Limb (tissue), 2 donors: Measurements from ENCODE around the gene VIPR2.
"Not testable (repeated sequence)": the region's sequence is repeated elsewhere in the genome, so short reads cannot be mapped to it uniquely, and the experiment has no call there.

ENCODE experiments used
- DNase-seq, 2 donors: peaks; one replicate each; pipeline ENCODE4 v3.0.0-alpha.2; 2016; ENCODE audit errors: extremely low spot score in 2 of 2

The VIPR2 gene

GRCh38 chr7:159144758-159145489, at the start of gene VIPR2:
VIPR2 (minus strand) TSS chr7:159144867; CDS start chr7:159144771, 96 bp downstream.
- peak in 1 of 2 donors; percentile 73 for DNase-seq

DNA sequence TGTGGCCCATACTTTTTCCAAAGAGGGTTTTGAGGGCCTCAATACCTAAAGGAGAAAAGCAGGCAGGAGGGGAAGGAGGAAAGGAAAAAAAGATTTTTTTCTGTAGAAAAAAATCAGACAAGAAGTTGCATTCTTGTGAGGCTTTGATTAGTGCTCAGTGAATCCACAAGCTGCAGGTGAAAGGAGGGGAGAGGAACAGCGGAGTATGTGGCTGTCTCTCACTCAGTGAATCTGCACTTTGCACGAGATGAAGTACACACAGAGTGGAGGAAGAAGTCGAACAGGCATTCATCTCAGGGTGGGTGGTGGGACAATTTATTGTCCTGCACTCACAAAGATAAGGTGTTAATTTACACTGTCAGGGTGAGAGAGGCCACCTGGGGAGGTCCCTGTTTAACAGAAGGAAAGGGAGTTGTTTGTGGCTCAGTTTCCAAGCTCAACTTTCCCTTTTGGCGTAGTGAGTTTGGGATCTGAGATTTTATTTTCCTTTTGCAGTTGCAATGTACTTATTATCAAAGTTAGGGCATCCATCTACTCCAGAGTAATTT, 49.0 kb upstream of the VIPR2 start:
- no peak for DNase-seq

GRCh38 chr7:159192725-159193453, 48.2 kb upstream of the VIPR2 start:
- no peak for DNase-seq

GRCh38 chr7:159192013-159192412, 47.3 kb upstream of the VIPR2 start:
- DNase-seq = no peak

DNA sequence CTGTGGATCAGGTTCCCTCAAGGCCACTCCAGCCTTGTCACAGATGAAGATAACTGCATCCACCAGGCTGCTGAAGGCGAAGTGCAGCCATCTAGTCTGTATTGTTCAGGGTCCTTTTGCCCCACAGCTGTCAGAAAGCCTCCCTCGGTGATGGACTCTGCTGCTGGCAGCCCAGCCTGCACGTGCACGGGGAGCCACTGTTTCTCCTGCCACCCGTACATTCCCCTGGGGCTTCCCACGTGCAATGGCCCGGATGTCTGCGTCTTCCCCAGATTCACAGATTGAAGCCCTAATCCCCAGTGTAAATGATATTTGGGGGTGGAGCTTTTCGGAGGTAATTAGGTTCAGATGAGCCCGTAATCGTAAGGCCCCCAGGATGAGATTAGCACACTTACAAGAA, 46.6 kb upstream of the VIPR2 start:
- DNase-seq = no peak

DNA sequence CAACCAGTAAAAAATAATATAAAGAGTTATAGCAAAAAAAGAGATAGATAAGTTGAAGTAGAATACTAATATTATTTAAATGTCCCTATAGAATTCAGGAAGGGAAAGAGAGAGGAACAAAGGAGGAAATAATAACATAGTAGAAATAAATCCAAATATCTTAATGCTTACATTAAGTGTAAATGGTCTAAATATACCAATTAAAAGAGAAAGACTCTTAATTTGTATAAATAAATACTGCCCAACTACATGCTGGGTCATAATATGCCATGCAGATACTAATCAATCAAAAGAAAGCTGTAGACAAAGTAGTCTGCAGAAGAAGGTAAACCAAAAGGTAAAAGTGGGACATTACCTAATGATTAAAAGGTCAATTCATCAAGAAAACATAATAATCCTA, 43.3 kb upstream of the VIPR2 start:
- DNase-seq = no peak

DNA sequence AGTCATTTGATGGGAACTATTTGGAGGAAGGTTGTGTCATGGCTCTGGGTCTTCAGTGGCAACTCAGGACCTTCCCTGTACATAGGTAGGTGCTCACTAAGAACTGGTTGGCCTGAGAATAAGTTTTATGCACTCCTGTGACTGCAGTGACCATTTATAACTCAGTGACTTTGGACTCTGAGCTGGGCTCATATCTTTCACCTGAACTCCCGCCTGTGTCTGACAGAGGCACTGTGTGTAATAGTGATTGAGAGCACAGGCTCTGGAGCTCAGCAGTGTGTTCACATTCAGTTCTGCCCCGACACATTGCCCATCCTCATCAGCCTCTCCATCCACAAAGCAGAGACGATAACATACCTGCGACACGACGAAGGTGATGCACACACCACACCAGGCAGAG, 34.6 kb upstream of the VIPR2 start:
- DNase-seq = no peak

DNA sequence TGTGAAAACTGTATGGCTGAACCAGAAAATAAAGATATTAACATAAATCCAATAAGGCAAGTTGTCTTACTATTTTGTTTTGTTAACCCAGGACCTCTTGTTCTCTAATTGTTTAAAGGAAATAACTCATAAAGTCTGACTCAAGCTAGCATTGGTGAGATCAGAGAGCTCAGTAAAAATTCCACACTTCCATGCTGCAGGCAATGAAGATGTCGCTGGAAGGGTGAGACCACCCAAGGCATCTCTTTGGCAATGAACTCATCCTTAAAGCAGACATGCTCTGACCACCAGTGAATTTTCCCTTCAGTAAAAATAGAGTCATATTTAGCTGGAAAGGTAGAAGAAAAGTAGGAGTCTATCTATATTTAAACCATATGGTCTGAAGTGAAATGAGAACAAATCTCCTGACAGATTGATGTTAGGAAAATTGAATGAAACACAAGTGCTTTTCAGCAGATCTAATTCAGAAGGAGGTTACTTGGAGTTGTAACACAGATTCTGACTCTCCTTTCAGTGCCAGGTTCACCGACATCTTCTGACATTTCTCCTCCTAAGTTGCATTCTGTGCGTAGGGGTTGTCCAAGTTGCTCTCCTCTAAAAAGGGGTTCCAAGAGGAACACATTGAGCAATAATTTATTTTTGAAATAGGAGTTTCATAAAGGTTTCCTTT, 32.8 kb upstream of the VIPR2 start:
- peak in 1 of 2 donors; percentile 34 for DNase-seq

GRCh38 chr7:159175792-159176191, 31.1 kb upstream of the VIPR2 start:
- no peak for DNase-seq

DNA sequence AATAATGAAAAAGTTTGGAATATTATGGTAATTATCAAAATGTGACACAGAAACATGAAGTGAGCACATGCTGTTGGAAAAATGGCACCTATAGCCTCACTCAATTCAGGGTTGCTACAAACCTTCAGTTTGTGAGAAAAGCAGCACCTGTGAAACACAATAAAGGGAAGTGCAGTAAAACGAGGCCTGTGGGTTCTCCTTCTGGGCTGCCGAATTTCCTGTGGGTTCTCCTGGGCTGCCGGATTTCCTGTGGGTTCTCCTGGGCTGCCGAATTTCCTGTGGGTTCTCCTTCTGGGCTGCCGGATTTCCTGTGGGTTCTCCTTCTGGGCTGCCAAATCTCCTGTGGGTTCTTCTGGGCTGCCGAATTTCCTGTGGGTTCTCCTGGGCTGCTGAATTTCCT, 30.4 kb upstream of the VIPR2 start:
- not testable (repeated sequence) for DNase-seq

DNA sequence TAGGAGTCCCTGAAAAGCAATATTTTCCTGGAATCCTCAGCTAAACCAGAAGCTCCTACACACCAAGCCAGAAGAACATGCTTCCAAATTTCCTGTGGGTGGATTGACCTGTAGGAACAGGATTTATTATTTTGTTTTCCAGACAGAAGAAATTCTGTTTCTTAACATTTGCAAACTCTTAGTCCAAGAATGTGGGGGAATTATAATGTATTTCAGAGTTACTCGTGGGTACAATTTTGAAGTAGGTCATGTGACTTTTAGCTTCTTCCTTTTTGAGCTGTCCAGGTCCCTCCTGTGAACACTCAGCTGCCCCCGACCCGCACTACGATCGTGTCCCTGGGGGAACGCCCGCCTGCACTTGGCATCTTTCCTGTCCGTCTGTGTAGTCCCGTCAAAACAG, 27.7 kb upstream of the VIPR2 start:
- DNase-seq = no peak

DNA sequence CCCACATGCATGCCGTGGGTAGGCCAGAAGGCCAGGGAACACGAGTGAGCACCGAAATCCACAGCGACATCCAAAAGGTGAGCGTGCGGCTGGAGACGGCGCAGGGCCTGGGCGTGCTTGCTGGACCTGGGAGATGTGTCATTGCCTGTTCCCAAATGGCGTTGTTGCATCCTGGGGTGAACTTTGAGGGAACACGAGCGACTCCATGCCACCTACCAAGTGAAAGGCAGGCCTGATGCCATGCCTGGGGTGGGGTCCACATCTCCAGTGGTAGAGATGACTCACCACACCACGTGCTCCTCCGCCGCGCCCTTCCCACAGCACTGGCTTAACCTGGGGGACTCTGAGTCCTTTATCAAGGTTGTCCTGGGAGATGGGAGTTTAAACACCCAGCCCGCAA, 24.7 kb upstream of the VIPR2 start:
- DNase-seq = no peak

- no peak for DNase-seq
Measured at GRCh38 chr7:159167139-159167538, 22.5 kb upstream of the VIPR2 start.

DNA sequence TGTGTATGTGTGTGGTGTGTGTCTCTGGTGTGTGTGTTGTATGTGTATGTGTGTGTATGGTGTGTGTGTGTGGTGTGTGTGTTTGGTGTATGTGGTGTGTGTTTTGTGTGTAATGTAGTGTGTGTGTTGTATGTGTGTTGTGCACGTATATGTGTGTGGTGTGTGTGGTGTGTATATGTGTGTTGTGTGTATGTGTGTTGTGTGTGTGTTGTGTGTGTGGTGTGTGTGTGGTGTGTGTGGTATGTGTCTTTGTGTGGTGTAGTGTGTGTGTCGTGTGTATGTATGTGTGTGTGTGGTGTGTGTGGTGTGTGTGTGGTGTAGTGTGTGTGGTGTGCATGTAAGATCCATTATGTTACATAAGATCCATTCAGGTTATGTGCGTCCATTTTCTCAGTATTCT, 21.9 kb upstream of the VIPR2 start:
- DNase-seq = no peak

DNA sequence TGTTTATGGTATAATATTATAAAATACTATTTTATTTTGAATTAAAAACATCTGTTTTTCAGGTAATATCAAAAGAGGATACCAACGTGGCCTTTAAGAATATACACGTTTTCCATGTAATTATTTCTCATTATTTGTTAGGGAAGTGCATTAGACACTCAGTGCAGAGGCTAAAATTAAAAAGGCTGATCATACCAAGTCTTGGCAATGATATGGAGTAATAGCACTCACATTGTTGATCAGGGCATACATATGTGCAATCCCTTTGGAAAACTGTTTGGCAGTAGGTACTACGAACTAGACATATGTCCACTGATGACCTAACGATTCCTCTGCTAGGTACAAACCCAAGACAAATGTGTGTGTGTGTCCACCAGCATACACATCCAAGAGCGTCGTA, 20.7 kb upstream of the VIPR2 start:
- no peak for DNase-seq

- DNase-seq = not testable (repeated sequence)
Measured at GRCh38 chr7:159163703-159164301, 19.1 kb upstream of the VIPR2 start.

GRCh38 chr7:159162050-159162626, 17.5 kb upstream of the VIPR2 start:
- DNase-seq = not testable (repeated sequence)

- DNase-seq = no peak
Measured at GRCh38 chr7:159160450-159160849, 15.8 kb upstream of the VIPR2 start.

GRCh38 chr7:159159731-159160130, 15.1 kb upstream of the VIPR2 start:
- DNase-seq = no peak

- no peak for DNase-seq
Measured at GRCh38 chr7:159158888-159159405, 14.3 kb upstream of the VIPR2 start.
